Posterior vena cava (tissue), 2 donors: ENCODE data around the gene MYO9A. TPM values are rescaled to one million over a fixed set of nuclear protein-coding genes. Genes with fewer than 3 reads are reported as not detected.
"Not testable (repeated sequence)": the region's sequence is repeated elsewhere in the genome, so short reads cannot be mapped to it uniquely, and the experiment has no call there.

Experiments
- DNase-seq: peaks from one replicate; pipeline ENCODE4 v3.0.0-alpha.2; 2020; ENCODE audit warnings: low spot score
- intact Hi-C, 2 donors: fragments of 100-400 bp; cut with DNase I; formaldehyde crosslinking; loops; one replicate each; pipeline versions ENCODE4 v1.14.1 to v1.14.2; 2022 to 2023
- total RNA-seq, 2 donors: library from RNA; stranded (reverse); fragmentation: NEBNext Ultra II Directional; extraction: Animal tissue kit (Norgen Biotek cat#: 25700); gene quantifications; one replicate each; pipeline ENCODE4 v1.2.1, GENCODE V29; 2021
- donor health status: DM: yes; HTN: yes; CAD: no.
- donor health status: DM: yes; HTN: yes; CAD: no.

MYO9A gene
- total RNA-seq, 2 donors from 2014 or later, result 61.4 to 68.2 TPM

DNA sequence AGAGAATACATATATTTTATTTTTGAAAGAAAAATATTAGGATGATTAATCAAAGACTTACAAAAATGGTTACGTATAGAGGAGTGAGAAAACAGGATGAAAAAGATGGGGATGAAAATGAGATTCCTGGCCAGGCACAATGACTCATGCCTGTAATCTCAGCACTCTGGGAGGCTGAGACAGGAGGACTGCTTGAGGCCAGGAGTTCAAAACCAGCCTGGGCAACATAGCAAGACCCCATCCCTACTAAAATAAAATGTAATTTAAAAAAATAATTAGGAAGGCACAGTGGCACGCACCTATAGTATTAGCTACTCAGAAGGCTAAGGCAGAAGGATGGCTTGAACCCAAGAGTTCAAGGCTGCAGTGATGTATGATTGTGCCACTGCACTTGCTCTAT, 11.9 kb downstream of the MYO9A start:
- no peak for DNase-seq
- intact Hi-C loops, result no loop called here

DNA sequence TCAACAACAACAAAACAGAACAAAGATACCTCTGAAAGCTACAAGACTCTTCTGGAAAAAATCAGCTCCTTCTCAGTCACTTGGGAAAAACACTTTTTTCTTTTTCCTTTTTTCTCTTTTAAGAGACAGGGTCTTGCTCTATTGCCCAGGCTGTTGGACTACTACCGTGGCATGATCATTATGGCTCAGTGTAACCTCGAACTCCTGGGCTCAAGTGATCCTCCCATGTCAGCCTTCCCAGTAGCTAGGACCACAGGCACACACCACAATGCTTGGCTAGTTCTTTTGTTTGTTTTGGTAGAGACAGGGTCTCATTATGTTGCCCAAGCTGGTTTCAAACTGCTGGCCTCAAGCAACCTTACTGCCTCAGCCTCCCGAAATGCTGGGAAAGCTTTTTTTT, 12.8 kb downstream of the MYO9A start:
- DNase-seq, result no peak
- intact Hi-C loops, result no loop called here

DNA sequence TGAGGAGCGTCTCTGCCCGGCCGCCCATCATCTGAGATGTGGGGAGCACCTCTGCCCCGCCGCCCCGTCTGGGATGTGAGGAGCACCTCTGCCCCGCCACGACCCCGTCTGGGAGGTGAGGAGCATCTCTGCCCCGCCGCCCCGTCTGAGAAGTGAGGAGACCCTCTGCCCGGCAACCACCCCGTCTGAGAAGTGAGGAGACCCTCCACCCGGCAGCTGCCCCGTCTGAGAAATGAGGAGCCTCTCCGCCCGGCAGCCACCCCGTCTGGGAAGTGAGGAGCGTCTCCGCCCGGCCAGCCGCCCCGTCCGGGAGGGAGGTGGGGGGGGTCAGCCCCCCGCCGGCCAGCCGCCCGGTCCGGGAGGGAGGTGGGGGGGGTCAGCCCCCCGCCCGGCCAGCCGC, 17.4 kb downstream of the MYO9A start:
- DNase-seq, intact Hi-C loops: not testable (repeated sequence)

DNA sequence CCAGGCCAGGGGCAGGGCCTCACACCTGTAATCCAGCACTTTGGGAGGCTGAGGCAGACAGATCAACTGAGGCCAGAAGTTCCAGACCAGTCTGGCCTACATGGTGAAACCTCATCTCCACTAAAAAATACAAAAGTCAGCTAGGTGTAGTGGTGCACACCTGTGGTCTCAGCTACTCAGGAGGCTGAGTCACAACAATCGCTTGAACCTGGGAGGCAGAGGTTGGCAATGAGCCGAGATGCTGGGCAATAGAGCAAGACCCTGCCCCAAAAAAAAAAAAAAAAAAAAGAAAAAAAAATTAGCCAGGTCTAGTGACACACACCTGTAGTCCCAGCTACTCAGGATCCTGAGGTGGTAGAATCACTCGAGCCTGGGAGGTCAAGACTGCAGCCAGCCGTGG, 18.8 kb downstream of the MYO9A start:
- intact Hi-C loops, result no loop called here
- no peak for DNase-seq

DNA sequence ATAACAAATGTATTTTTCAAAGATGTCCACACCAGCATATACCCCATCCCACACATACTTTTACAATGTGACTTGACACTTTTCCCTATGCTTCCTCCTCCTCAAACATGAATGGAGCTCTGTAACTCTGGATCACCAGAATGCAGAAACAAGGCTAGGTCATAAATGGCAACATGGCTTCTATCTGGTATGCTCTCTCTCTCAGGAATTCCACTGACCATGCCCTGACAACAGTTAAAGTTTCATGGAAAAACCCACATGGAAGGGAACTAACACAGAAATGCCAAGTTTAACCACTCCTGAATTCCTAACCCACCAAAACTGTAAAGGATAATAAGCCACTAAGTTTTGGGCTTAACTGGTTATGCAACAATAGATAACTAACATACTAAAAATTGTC, 19.9 kb downstream of the MYO9A start:
- intact Hi-C loops, result no loop called here

DNA sequence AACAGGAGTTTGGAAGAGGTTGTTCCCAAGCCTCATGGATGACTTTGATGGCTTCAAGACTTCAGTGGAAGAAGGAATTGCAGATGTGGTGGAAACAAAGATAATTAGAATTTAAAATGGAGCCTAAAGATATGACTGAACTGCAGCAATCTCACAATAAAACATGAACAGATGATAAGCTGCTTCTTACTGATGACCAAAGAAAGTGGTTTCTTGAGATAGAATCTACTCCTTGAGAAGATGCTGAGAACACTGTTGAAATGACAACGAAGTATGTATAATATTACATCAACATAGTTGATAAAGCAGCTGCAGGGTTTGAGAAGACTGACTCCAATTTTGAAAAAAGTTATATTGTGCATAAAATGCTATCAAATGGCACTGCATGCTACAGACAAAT, 21.2 kb downstream of the MYO9A start:
- no peak for DNase-seq
- intact Hi-C loops, result no loop called here

More for the DNA sequence above, 19.9 kb downstream of the MYO9A start:
- DNase-seq, result no peak

DNA sequence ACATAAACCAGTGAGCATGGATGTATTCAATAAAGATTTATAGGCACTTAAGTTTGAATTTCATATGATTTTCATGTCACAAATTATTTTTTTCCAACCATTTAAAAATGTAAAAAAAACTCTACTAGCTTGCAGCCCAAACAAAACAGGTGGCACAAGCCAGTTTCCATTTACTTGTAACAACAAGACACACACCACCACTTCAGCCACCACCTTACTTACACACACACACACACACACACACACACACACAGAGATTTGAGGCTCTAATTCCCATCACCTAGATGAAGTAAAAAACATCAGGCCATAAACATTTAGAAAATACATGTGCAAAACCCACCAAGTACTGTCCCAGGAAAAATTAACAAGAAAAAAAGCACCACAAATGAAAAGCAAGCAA, 25.3 kb downstream of the MYO9A start:
- intact Hi-C loops, result no loop called here
- DNase-seq, result no peak

DNA sequence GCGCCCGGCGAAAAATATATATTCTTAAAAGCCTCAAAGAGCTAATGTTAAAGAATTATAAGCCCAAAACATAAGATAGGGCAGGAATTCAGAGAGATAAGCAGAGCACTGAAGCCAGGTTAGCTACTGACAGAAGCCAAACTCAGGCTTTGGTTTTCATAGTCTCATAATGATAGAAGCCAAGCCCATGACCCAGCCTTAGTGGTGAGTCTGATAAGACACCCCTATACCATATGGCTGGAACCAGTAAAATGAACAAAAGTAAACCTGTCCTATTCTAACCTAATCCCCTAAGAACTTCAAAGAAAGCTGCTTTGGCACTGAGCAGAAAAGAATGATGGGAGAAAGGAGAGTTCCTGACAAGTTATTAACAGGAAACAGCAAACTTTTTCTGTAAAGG, 25.9 kb downstream of the MYO9A start:
- no peak for DNase-seq
- intact Hi-C loops, result no loop called here

DNA sequence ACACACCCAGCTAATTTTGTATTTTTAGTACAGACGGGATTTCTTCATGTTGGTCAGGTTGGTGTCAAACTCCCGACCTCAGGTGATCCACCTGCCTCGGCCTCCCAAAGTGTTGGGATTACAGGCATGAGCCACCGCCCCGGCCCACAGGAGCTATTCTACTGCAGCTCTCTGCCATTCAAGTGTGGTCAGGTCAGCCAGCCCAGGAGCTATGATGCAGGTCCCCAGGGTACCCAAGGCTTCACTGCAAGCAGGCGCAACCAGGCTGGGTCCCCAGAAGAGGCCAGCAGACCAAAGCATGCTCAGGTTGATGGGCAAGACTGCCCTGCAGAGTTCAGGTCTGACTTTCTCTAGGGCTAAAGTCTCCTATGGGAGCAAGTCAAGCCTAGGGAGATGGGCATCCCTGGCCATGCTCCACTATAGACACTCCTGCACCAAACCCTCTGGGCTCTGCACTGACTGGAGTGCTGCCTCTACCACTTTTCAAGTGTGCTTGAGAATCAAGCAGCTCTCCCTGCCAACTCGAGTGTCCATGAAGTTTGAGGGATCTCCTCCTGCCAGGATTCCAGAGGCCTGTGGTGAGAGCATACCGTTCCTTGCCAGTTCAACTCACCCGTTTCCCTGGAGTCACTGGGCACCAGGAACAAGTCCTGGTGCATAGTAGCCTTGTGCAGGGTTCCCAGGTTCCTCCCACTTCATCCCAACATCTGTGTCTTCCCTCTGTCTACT, 30.9 kb downstream of the MYO9A start:
- intact Hi-C loops, result no loop called here
- no peak for DNase-seq

DNA sequence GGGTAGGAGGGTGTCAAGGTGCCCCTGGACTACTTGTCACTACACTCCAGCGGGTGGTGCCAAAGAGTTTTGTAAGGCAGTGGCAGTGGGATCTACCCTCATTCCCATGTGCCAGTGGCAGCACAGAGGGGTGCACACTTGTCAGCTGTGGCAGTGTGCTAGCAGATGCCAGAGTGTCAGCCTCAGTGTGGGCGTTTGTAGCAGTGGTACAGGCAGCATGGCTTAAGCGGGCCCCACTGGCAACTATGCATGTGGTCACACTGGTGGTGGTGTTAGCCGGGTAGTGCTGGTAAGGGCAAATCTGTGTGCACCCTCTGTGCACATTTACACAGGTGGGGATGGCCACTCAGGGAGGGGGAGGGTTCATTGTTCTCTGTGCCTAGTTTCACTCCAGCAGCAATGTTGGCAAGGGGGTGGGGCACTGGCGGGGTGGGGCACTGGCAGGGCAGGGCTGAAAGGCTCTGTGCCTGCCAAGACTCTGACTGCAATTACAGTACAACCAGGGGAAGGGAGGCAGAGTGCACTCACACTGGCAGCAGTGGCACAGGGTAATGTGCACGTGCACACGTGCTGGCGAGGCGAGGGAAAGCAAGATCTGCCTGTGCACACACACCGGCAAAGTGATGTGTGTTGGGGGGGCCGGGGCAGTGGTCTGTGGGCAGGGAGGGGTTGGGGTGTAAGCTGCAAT, 31.8 kb downstream of the MYO9A start:
- DNase-seq, result no peak
- intact Hi-C loops, result no loop called here

DNA sequence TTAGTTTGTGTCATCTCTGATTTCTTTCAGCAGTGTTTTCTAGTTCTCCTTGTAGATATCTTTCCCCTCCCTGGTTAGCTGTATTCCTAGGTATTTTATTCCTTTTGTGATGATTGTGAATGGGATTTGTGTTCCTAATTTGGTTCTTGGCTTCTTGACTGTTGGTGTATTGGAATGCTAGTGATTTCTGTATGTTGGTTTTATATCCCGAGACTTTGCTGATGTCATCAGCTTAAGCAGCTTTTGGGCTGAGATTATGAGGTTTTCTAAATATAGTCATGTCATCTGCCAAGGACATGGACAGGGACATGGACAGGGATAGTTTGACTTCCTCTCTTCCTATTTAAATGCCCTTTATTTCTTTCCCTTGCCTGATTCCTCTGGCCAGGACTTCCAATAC, 35.8 kb downstream of the MYO9A start:
- DNase-seq, result no peak
- intact Hi-C loops, result no loop called here

DNA sequence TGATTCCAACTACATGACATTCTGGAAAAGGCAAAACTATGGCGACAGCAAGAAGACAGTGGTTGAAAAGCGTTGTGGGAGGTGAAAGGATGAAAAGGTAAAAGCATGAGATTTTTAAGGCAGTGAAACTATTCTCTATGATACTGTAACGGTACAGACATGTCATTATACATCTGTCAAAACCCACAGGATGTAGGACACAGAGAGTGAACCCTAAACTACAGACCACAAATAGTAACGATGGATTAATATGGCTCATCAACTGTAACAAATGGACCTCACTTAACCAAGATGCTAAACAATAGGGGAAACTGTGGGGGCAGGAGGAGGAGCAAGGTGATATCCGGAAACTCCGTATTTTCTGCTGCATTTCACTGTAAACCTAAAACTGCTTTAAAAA, 39.1 kb downstream of the MYO9A start:
- intact Hi-C loops, result no loop called here
- DNase-seq, result no peak

DNA sequence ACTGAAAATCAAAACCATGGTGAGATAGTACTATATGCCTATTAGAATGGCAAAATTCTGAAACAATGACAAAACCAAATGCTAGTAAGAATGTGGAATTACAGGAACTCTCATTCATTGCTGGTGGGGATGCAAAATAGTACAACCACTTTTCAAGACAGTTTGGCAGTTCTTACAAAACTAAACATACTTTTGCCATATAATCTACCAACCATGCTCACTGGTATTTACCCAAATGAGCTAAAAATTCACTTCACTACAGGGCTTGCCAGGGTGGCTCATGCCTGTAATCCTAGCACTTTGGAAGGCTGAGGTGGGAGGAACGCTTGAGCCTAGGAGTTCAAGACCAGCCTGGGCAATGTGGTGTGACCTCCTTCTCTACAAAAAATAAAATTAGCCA, 40.0 kb downstream of the MYO9A start:
- intact Hi-C loops, result no loop called here
- no peak for DNase-seq

DNA sequence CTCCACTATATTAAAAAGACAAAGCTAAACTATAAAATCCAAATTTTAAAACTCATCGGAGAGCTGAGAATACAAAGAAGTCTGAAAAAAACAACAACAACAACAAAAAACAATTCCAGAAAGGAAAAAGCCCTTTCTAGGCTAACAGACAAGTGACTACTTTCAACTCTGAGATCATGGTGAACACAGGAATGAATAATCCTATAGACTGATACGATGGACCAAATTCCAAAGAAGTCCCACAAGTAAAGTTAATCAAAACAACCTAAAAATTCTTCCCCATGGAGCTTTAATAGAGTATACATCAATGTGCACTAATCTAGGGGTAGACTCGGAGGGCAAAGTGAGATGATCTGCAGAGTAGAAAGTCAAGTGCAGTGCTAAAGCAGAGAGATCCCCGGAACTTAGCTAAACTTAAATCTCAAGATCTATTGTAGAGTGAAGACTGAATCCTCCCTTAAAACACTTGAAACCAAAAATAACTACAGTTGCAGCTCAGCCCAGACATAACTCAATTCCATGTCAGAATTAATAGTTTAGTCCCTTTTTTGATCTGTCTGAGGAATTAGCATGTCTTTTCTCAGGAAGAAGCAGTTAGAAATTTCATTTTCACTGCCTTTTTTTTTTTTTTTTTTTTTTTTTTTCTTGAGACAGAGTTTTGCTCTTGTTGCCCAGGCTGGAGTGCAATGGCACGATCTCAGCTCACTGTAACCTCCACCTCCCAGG, 43.5 kb downstream of the MYO9A start:
- intact Hi-C loops, result no loop called here

DNA sequence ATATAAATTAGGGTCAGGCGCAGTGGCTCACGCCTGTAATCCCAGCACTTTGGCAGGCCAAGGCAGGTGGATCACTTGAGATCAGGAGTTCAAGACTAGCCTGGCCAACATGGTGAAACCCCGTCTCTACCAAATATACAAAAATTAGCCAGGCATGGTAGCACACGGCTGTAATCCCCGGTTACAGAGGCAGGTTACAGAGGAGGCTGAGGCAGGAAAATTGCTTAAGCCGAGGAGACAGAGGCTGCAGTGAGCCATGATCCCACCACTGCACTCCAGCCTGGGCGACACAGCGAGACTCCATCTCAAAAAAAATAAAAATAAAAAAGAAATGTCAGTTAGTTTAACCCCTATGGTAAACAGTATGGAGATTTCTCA, 46.5 kb downstream of the MYO9A start:
- DNase-seq, intact Hi-C loops: not testable (repeated sequence)

More for the DNA sequence above, 43.5 kb downstream of the MYO9A start:
- no peak for DNase-seq

DNA sequence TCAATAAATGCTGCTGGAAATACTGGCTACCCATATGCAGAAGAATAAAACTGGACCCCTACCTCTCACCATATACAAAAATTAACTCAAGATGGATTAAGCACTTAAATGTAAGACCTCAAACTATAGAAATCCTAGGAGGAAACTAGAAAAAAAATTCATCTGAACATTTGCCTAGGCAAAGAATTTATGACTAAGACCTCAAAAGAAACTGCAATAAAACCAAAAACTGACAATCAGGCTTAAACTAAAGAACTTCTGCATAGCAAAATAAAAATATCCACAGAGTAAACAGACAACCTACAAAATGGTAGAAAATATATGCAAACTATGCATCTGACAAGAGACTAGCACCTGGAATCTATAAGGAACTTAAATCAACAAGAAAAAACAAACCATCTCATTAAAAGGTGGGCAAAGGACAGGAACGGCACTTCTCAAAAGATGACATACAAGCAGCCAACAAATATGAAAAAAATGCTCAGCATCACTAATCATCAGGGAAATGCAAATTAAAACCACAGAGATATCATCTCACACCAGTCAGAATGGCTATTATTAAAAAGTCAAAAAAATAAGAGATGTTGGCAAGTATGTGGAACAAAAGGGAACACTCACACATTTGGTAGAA, 47.0 kb downstream of the MYO9A start:
- no peak for DNase-seq
- intact Hi-C loops, result no loop called here

DNA sequence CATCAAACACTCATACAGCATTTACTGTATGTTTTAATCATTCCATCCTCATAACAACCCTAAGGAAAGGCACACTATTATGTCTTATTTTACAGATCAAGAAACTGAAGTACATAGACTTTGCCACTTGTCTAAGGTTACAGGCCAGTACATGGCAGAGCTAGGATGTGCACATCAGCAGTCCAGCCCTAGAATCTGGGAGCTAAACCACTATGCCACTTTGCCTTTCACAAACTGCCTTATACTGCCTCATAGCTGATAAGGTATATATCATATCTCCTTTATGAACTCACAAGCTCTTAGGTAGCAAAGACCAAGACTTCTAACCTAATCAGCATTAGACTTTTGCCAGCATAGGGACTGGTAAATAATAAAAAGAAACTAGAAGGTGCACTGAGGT, 49.1 kb downstream of the MYO9A start:
- no peak for DNase-seq
- intact Hi-C loops, result no loop called here

DNA sequence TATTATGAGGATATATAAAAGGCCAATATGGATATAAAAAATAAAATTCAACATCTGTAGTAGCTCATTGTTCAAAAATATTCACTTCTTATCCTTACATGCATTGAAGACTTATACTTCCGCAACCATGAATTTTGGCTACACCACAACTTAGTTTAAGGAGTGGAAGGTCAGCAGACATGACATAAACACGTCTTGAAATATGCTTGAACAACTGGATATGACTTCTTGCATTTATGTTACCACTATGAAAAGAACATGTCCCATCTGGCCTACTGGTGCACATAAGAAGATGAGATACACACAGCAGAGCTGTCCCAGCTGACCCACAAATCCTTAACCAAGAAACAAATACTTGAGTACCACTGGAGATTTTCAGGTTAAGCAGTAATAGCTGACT, 52.1 kb downstream of the MYO9A start:
- intact Hi-C loops, result no loop called here
- no peak for DNase-seq

DNA sequence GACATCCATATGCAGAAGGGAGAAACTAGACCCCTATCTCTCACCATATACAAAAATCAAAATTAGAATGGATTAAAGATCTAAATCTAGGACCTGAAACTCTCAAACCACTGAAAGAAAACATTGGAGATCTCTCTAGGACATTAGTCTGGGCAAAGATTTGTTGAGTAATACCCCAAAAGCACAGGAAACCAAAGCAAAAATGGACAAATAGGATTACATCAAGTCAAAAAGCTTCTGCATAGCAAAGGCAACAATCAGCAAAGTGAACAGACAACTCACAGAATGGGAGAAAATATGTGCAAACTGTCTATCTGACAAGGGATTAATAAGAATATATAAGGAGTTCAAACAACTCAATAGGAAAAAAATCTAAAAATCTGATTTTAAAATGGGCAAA, 54.8 kb downstream of the MYO9A start:
- DNase-seq, result no peak
- intact Hi-C loops, result no loop called here

DNA sequence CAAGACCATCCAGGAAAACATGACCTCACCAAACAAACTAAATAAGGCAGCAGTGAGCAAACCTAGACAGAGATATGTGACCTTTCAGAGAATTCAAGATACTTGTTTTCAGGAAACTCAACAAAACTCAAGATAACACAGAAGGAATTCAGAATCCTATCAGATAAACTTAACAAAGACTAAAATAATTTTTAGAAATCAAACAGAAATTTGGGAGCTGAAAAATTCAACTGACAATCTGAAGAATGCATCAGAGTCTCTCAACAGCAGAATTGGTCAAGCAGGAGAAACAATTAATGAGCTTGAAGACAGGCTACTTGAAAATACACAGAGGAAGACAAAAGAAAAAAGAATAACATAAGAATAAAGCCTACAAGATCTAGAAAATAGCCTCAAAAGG, 55.6 kb downstream of the MYO9A start:
- no peak for DNase-seq
- intact Hi-C loops, result no loop called here
